HepG2 (cell line): ENCODE results near the gene RAB6B. TPM values are rescaled to one million over a fixed set of nuclear protein-coding genes. Genes with fewer than 3 reads are reported as not detected.

ENCODE experiments used
- ATAC-seq: fragments of 200-7000 bp; cut with Tn5 transposase; 3 replicates; pipeline ENCODE4 v1.9.1; 2020; ENCODE audit warnings: mild to moderate bottlenecking, moderate library complexity
- Bru-seq: library from RNA; stranded (reverse); fragments of 400-500 nt; gene quantifications from one replicate; lab custom pipeline; 2021; lab: Mats Ljungman, UMichigan
- BruChase-seq, 2 experiments: library from RNA; stranded (reverse); fragments of 400-500 nt; gene quantifications; one replicate each; lab custom pipeline; 2021; lab: Mats Ljungman, UMichigan
- BruUV-seq: library from RNA; stranded (reverse); fragments of 400-500 nt; replicated peaks from 2 replicates; lab custom pipeline; 2021; lab: Mats Ljungman, UMichigan
- CTCF ChIA-PET: fragments of 300-600 bp; formaldehyde crosslinking; extraction: SDS; loops from one replicate; lab custom pipeline; 2021; ENCODE audit warnings: low total read pairs, inconsistent platforms, low intra/inter-chr PET ratio; lab: Yijun Ruan, JAX
- POLR2A ChIA-PET: fragments of 350-600 bp; sonication (Branson Sonifier 250); formaldehyde crosslinking; loops from one replicate; lab custom pipeline; 2020; ENCODE audit warnings: antibody characterized with exemption, inconsistent platforms; lab: Yijun Ruan, JAX
- DNase-seq: peaks from one replicate; pipeline ENCODE4 v3.0.0-alpha.2; 2015; ENCODE audit warnings: low spot score
- FAIRE-seq: peaks from 3 replicates; lab custom pipeline; 2011; peaks lifted over from hg19 to GRCh38; lab: Jason Lieb, UNC
- H2AFZ ChIP-seq: one replicate; pipeline ENCODE4 v1.6.1; 2011; ENCODE audit warnings: low read length, inconsistent platforms
- H3K27ac ChIP-seq: fragments of 300-600 bp; 3 replicates; pipeline ENCODE4 v1.8.0; 2011; ENCODE audit warnings: mixed run types, mild to moderate bottlenecking, mixed read lengths, low read length, inconsistent platforms; ENCODE audit not compliant: insufficient read depth; ENCODE audit errors: extremely low read length
- H3K27me3 ChIP-seq, 2 experiments: fragments of 200-600 bp in 1 of 2; 2 replicates in 1 of 2; 3 replicates in 1 of 2; pipeline versions ENCODE4 v1.6.0 to v1.8.0; 2011; ENCODE audit warnings: low read length in 2 of 2, mild to moderate bottlenecking in 2 of 2, moderate library complexity in 2 of 2, inconsistent platforms in 1 of 2; ENCODE audit not compliant: insufficient read depth in 2 of 2, control insufficient read depth in 1 of 2
- H3K36me3 ChIP-seq, 2 experiments: fragments of 200-600 bp in 1 of 2; replicated peaks in 1 of 2; 2 replicates in 1 of 2; 3 replicates in 1 of 2; pipeline versions ENCODE4 v1.5.1 to v1.8.0; 2011; ENCODE audit warnings: low read length in 2 of 2, inconsistent platforms in 1 of 2; ENCODE audit not compliant: insufficient read depth in 2 of 2, control insufficient read depth in 1 of 2
- H3K4me1 ChIP-seq: 2 replicates; pipeline ENCODE4 v1.5.1; 2012; ENCODE audit warnings: low read length, inconsistent platforms; ENCODE audit not compliant: insufficient read depth
- H3K4me2 ChIP-seq: 2 replicates; pipeline ENCODE4 v1.6.0; 2011; ENCODE audit warnings: low read depth, low read length, inconsistent platforms
- H3K4me3 ChIP-seq, 3 experiments: fragments of 200-600 bp in 1 of 3; sonication (generic), shearing (Covaris generic) in 1 of 3; replicated peaks in 1 of 3; 2 replicates each; pipeline ENCODE4 v1.5.1; 2011 to 2016; ENCODE audit warnings: low read length in 3 of 3, inconsistent platforms in 2 of 3, low read depth in 2 of 3, mild to moderate bottlenecking in 2 of 3, control low read depth in 1 of 3, mixed read lengths in 1 of 3; ENCODE audit not compliant: insufficient read depth in 1 of 3
- H3K79me2 ChIP-seq: one replicate; pipeline ENCODE4 v1.6.1; 2011; ENCODE audit warnings: low read length, inconsistent platforms; ENCODE audit not compliant: insufficient read depth
- H3K9ac ChIP-seq: 2 replicates; pipeline ENCODE4 v1.6.0; 2011; ENCODE audit warnings: mild to moderate bottlenecking, low read depth, low read length, inconsistent platforms; ENCODE audit not compliant: insufficient read depth
- H3K9me3 ChIP-seq: 2 replicates; pipeline ENCODE4 v1.5.1; 2012; ENCODE audit warnings: mild to moderate bottlenecking, low read length
- H4K20me1 ChIP-seq: 2 replicates; pipeline ENCODE4 v1.6.0; 2011; ENCODE audit warnings: inconsistent platforms, mild to moderate bottlenecking, low read length, moderate library complexity; ENCODE audit not compliant: insufficient read depth
- HNRNPK ChIP-seq: fragments of 200-400 bp; formaldehyde crosslinking; IDR thresholded peaks from 2 replicates; pipeline ENCODE4 v1.6.1; 2018; ENCODE audit warnings: low read length, low read depth, moderate library complexity, mild to moderate bottlenecking; ENCODE audit not compliant: poor library complexity, severe bottlenecking
- HNRNPLL ChIP-seq: fragments of 200-400 bp; formaldehyde crosslinking; IDR thresholded peaks from 2 replicates; pipeline ENCODE4 v1.6.1; 2017; ENCODE audit warnings: mild to moderate bottlenecking, low read depth, low read length; ENCODE audit not compliant: poor library complexity, severe bottlenecking
- MAZ ChIP-seq, 2 experiments: sonication (generic) in 1 of 2; formaldehyde crosslinking in 1 of 2; IDR thresholded peaks; 2 replicates each; pipeline versions ENCODE4 v1.5.0 to v1.6.1; 2012 to 2020; ENCODE audit warnings: low read depth in 2 of 2, mild to moderate bottlenecking in 2 of 2, borderline replicate concordance in 1 of 2, improper control_type of control experiment in 1 of 2, low read length in 1 of 2, missing genetic modification reagents in 1 of 2, moderate library complexity in 1 of 2
- ZNF589 ChIP-seq: sonication (generic); formaldehyde crosslinking; conservative IDR thresholded peaks from 2 replicates; pipeline ENCODE4 v1.8.0; 2022; ENCODE audit warnings: mild to moderate bottlenecking, moderate library complexity, missing genetic modification reagents
- WGBS: methylation state at CpG from one replicate; pipeline ENCODE4 v1.1.6; 2017; ENCODE audit warnings: low lambda C conversion rate; 5-methylcytosine and 5-hydroxymethylcytosine counted together
- in situ Hi-C: cut with HindIII; loops from 2 replicates; pipeline ENCODE4 v1.10.0; 2017; ENCODE audit warnings: low pct_unique_long_range_greater_than_20kb; ENCODE audit not compliant: extremely low pct_ligation_motif_present
- intact Hi-C: fragments of 100-400 bp; cut with micrococcal nuclease; formaldehyde crosslinking; loops from one replicate; pipeline ENCODE4 v1.10.0; 2022; ENCODE audit not compliant: unreplicated experiment
- long read RNA-seq, 2 experiments: library from RNA in 1 of 2; library from polyadenylated mRNA in 1 of 2; stranded (forward) in 1 of 2; unstranded in 1 of 2; transcript quantifications; one replicate each; pipeline ENCODE4 v2.0.0, GENCODE V29; 2019 to 2022
- polyA minus RNA-seq, 3 experiments: library from RNA; depleted of rRNA, polyadenylated mRNA; stranded (reverse); fragments of >200 nt; gene quantifications; 2 replicates each; pipeline ENCODE4 v1.2.3, GENCODE V29; 2011; ENCODE audit warnings: low replicate concordance in 1 of 3
- polyA plus RNA-seq, 8 experiments: library from polyadenylated mRNA; depleted of rRNA in 3 of 8; stranded (reverse) in 7 of 8; unstranded in 1 of 8; fragments of >200 nt; fragmentation: Illumina TruSeq in 4 of 8; extraction: Trizol in 4 of 8; gene quantifications; 2 replicates each; pipeline versions ENCODE4 v1.2.1 to v1.2.3, GENCODE V29; 2011 to 2016; ENCODE audit warnings: low read depth in 4 of 8, missing spikeins in 1 of 8, mixed read lengths in 1 of 8; ENCODE audit not compliant: insufficient read depth in 1 of 8
- total RNA-seq, 5 experiments: library from RNA; depleted of rRNA; stranded (reverse); fragments of >200 nt; fragmentation: Illumina TruSeq; extraction: Trizol; gene quantifications; 2 replicates each; pipeline ENCODE4 v1.2.3, GENCODE V29; 2016; ENCODE audit warnings: low read depth in 1 of 5
- TF ChIP-seq, protein P1 (sequence below): sonication (generic); formaldehyde crosslinking; IDR thresholded peaks from 2 replicates; pipeline ENCODE4 v1.8.1; 2023; ENCODE audit warnings: mild to moderate bottlenecking, moderate library complexity, missing genetic modification reagents
- TF ChIP-seq, protein P2 (sequence below): sonication (generic); formaldehyde crosslinking; IDR thresholded peaks from 2 replicates; pipeline ENCODE4 v1.4.0; 2020; ENCODE audit warnings: missing genetic modification reagents

The RAB6B gene
- total RNA-seq (2016; rRNA removed; fragmentation: Illumina TruSeq; extraction: Trizol) (0.17 TPM in 1 of 2 replicates, not detected in the other), polyA plus RNA-seq (2011; rRNA removed) (0.16 and 0.29 TPM in 2 replicates), polyA minus RNA-seq (2011; rRNA and poly(A)+ RNA removed; ENCODE audit: low replicate concordance) (2.0 TPM in 1 of 2 replicates, not detected in the other), Bru-seq, nascent RNA (percentile 11 among the genes with signal in this experiment), BruChase-seq, experiment 1, labeled RNA remaining after a 6-hour chase (percentile 5 among the genes with signal in this experiment), BruChase-seq, experiment 2, labeled RNA remaining after a 2-hour chase (percentile 9 among the genes with signal in this experiment)
- total RNA-seq (2016; cell fraction: cytosol; rRNA removed; fragmentation: Illumina TruSeq; extraction: Trizol; ENCODE audit: low read depth) = not detected in 2 replicates
- 0.04 TPM in 1 of 2 replicates, not detected in the other for total RNA-seq (2016; cell fraction: insoluble cytoplasmic fraction; rRNA removed; fragmentation: Illumina TruSeq; extraction: Trizol)
- total RNA-seq (2016; cell fraction: membrane; rRNA removed; fragmentation: Illumina TruSeq; extraction: Trizol) = 0.34 TPM in 1 of 2 replicates, not detected in the other
- total RNA-seq (2016; cell fraction: nucleus; rRNA removed; fragmentation: Illumina TruSeq; extraction: Trizol) = 0.44 TPM in 1 of 2 replicates, not detected in the other
- 0.35 and 0.36 TPM in 2 replicates for polyA plus RNA-seq (2011; cell fraction: cytosol; rRNA removed)
- 0.26 and 0.35 TPM in 2 replicates for polyA plus RNA-seq (2011; cell fraction: nucleus; rRNA removed)
- 0.40 and 1.0 TPM in 2 replicates for polyA plus RNA-seq (2012)
- 0.53 TPM in 1 of 2 replicates, not detected in the other for polyA plus RNA-seq (2016; cell fraction: cytosol; fragmentation: Illumina TruSeq; extraction: Trizol; ENCODE audit: low read depth)
- 0.39 TPM in 1 of 2 replicates, not detected in the other for polyA plus RNA-seq (2016; cell fraction: insoluble cytoplasmic fraction; fragmentation: Illumina TruSeq; extraction: Trizol; ENCODE audit: low read depth)
- 0.34 TPM in 1 of 2 replicates, not detected in the other for polyA plus RNA-seq (2016; cell fraction: membrane; fragmentation: Illumina TruSeq; extraction: Trizol; ENCODE audit: low read depth)
- 0.11 TPM in 1 of 2 replicates, not detected in the other for polyA plus RNA-seq (2016; cell fraction: nucleus; fragmentation: Illumina TruSeq; extraction: Trizol; ENCODE audit: insufficient read depth, low read depth)
- 0.49 TPM in 1 of 2 replicates, not detected in the other for polyA minus RNA-seq (2011; cell fraction: cytosol; rRNA and poly(A)+ RNA removed)
- polyA minus RNA-seq (2011; cell fraction: nucleus; rRNA and poly(A)+ RNA removed) = not detected in 2 replicates
- long read RNA-seq, experiment 1 = 0 reads
- long read RNA-seq, experiment 2 = 0 reads

DNA sequence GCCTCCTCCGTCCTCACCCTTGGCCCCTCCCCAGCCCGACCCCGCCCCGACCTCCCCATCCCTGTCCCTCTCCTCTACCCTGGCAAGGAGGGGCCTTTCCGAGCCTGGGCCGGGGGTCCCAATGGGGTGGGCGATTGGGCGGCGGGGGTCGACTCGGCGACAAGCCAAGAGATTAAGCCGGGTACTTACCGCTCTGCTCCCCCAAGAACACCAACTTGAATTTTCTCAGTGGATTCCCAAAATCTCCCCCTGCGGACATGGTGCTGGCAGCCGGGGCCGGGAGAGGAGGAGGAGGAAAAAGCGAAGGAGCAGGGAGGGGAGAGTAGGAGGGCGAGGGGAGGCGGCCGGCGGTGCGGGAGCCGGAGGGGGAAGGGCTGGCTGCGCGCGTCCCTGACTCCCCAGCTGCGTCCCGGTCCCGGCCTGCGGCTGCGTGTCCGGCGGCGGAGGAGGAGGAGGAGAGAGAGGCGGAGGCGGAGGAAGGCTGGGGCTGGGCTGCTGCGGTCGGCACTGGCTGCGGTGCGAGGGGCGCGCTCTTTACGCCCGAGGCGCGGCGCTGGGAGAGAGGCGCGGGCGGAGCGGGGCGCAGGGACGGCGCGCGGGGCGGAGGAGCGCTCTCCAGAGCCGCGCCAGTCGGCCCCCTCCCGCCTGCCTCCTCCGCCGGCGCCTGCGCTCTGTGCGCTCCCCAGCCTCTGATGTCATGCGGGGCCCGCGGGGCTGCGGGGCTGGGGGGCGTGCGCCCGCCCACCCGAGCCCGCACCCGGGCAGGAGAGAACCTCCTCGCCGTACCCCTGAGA, at the start of gene RAB6B:
RAB6B (minus strand) TSS at position 675 of the 794 bp plus-strand sequence; CDS start at position 259, 416 bp downstream.
- 2% methylated on average over 14 of the region's 80 CpGs for WGBS
- DNase-seq = no peak
- ChIA-PET POLR2A (no interaction called here), CTCF (no interaction called here)
- Histone ChIP-seq H2AFZ (no peak within 1 kb of the TSS), H3K4me1 (no peaks in the 10 kb centered on the region), H3K4me3 (peak within 1 kb of the TSS; percentile 49 to 73 (median 60)), H3K27ac (no peak within 1 kb of the TSS), H3K9ac (no peak within 1 kb of the TSS), H4K20me1 (no peaks in the 10 kb centered on the region), H3K79me2 (no peaks in the 10 kb centered on the region), H3K9me3 (no peaks in the 10 kb centered on the region), H3K4me2 (peak within 1 kb of the TSS; percentile 67), H3K36me3 (no peaks in the 10 kb centered on the region), H3K27me3 (peaks cover 7 to 53% of the 10 kb centered on the region in 2 experiments; a peak in 4 of 5 replicates)
- BruUV-seq = no TSS peak
- intact Hi-C loops = loop anchor here (2.0 kb wide), 1 partner anchor 79 kb away; no protein-coding TSS in a partner anchor
- TF ChIP-seq HNRNPK (peak; percentile 71), ZNF589 (no peak), HNRNPLL (peak; percentile 96), MAZ (IDR thresholded peaks at IDR 0.05; ENCODE audit: borderline replicate concordance, low read depth, low read length) (no peak), MAZ (CRISPR knock-in tag; IDR thresholded peaks at IDR 0.05; ENCODE audit: low read depth) (0 out of 2 replicates have a peak, but pooled peaks have one; percentile 40)
- TF ChIP-seq, protein P1, sequence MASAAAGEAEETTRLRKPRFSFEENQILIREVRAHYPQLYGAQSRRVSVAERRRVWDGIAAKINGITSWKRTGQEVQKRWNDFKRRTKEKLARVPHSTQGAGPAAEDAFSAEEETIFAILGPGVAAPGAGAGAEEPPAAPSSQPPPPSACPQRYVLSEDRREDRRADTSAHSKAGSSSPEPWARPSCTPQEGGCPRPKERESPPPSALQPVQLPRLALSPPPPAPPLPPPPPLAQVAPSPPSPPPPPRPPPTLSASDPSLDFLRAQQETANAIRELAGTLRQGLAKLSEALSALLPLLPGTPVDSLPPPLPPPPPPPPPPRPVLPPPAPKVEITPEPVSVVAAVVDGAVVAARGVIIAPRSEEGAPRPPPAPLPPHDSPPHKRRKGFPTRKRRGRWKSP = peak; percentile 90
- TF ChIP-seq, protein P2, sequence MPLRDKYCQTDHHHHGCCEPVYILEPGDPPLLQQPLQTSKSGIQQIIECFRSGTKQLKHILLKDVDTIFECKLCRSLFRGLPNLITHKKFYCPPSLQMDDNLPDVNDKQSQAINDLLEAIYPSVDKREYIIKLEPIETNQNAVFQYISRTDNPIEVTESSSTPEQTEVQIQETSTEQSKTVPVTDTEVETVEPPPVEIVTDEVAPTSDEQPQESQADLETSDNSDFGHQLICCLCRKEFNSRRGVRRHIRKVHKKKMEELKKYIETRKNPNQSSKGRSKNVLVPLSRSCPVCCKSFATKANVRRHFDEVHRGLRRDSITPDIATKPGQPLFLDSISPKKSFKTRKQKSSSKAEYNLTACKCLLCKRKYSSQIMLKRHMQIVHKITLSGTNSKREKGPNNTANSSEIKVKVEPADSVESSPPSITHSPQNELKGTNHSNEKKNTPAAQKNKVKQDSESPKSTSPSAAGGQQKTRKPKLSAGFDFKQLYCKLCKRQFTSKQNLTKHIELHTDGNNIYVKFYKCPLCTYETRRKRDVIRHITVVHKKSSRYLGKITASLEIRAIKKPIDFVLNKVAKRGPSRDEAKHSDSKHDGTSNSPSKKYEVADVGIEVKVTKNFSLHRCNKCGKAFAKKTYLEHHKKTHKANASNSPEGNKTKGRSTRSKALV (CRISPR knock-in tag) = peak; percentile 78; the same call in 1 of the 2 replicates
- no peak for FAIRE-seq
- ATAC-seq = peak; percentile 87
- in situ Hi-C loops = no loop called here
